PC-3 (cell line): ENCODE data around the gene PNMA8A.

ENCODE experiments used
- CTCF ChIP-seq: fragments of 300-600 bp; sonication (generic); conservative IDR thresholded peaks from 2 replicates; pipeline ENCODE4 v1.5.1; 2017; ENCODE audit warnings: antibody characterized with exemption, low read depth, mild to moderate bottlenecking, low read length
- EZH2phosphoT487 ChIP-seq: fragments of 300-600 bp; sonication (generic); IDR thresholded peaks from 2 replicates; pipeline ENCODE4 v1.6.1; 2018; ENCODE audit warnings: mild to moderate bottlenecking, antibody characterized with exemption, low read length, borderline replicate concordance

GRCh38 chr19:46481223-46481848, 10.0 kb upstream of the PNMA8A start:
- TF ChIP-seq CTCF (no peak), EZH2phosphoT487 (no peak)
